ENCODE data around the gene MAP4K2. TPM values are rescaled to one million over a fixed set of nuclear protein-coding genes. Genes with fewer than 3 reads are reported as not detected.

MAP4K2 gene
- total and polyA plus RNA-seq, 2 of the 4 experiments (the other 2 are of a cell fraction): 11.7 to 16.6 TPM

- Histone ChIP-seq H4K91ac (ENCODE audit: insufficient read depth, low read depth, low read length) (no peak overlapping the region), H3K27me3 (ENCODE audit: control insufficient read depth, insufficient read depth, low read length) (no peaks in the 10 kb centered on the region), H2AK5ac (ENCODE audit: low read depth, low read length) (no peak overlapping the region), H2BK120ac (ENCODE audit: low read depth, low read length) (no peak overlapping the region), H3K4ac (ENCODE audit: low read depth, low read length) (no peak overlapping the region), H4K20me1 (ENCODE audit: insufficient read depth, low read length) (peaks cover 84% of the 10 kb centered on the region), H2AK9ac (replicated peaks; ENCODE audit: low read depth, low read length, poor library complexity) (no peak overlapping the region), H3K23ac (ENCODE audit: low read depth, low read length) (no peak overlapping the region), H3K9me1 (ENCODE audit: insufficient read depth, low read length) (peaks cover 4% of the 10 kb centered on the region; the same call in 1 of the 2 replicates), H3K36me3 (ENCODE audit: control insufficient read depth, insufficient read depth, low read length) (peaks cover 89% of the 10 kb centered on the region), H2BK5ac (ENCODE audit: low read depth, low read length, poor library complexity, severe bottlenecking) (no peak overlapping the region), H3K9ac (ENCODE audit: low read depth, low read length) (no peak overlapping the region), H3K4me1 (ENCODE audit: control insufficient read depth, insufficient read depth, low read length) (peaks cover under 1% of the 10 kb centered on the region; the same call in 1 of the 2 replicates), H3K14ac (replicated peaks; ENCODE audit: low read depth, low read length) (no peak overlapping the region), H3K4me2 (ENCODE audit: low read depth, low read length) (no peak overlapping the region), H3K27ac (ENCODE audit: insufficient read depth, low read length) (no peak overlapping the region), H4K5ac (ENCODE audit: low read depth, low read length) (no peak overlapping the region), H2AFZ (replicated peaks; ENCODE audit: low read length, poor library complexity) (no peak overlapping the region), H2BK20ac (ENCODE audit: low read depth, low read length) (no peak overlapping the region), H3K9me3 (ENCODE audit: control insufficient read depth, insufficient read depth, low read length) (no peaks in the 10 kb centered on the region), H3K56ac (ENCODE audit: extremely low read depth, insufficient read depth, low read length) (no peak overlapping the region), H3K18ac (ENCODE audit: low read depth, low read length) (no peak overlapping the region), H4K8ac (ENCODE audit: low read depth in 2 of 2, low read length in 2 of 2) (no peak overlapping the region), H3K79me1 (ENCODE audit: low read depth in 1 of 2, low read length in 2 of 2) (peaks cover 52 to 86% of the 10 kb centered on the region in 2 experiments), H3K4me3 (ENCODE audit: insufficient read depth, low read depth, low read length) (no peak overlapping the region), H2BK15ac (ENCODE audit: low read depth, low read length) (no peak overlapping the region)
- ATAC-seq (ENCODE audit: low read depth): no peak
- in situ Hi-C loops (cut with MboI; ENCODE audit: low sequenced_read_pairs): no loop called here
- CTCF ChIA-PET: no interaction called here
- no TSS peak for BruUV-seq (replicated peaks)
- 80% methylated on average over 1 of the region's 6 CpGs; no CpG with 5 or more reads in 1 of the 2 experiments for WGBS, 2 experiments (ENCODE audit: extremely low coverage in 2 of 2, insufficient read length in 1 of 2)
- POLR2A ChIA-PET (ENCODE audit: unreplicated experiment): no interaction called here
- dilution Hi-C loops (cut with HindIII; ENCODE audit: low sequenced_read_pairs, unreplicated experiment): no loop called here
- intact Hi-C loops (cut with micrococcal nuclease): no loop called here
- DNase-seq: no peak
- TF ChIP-seq FOS (IDR thresholded peaks at IDR 0.05; ENCODE audit: low read depth, low read length) (no peak), BHLHE40 (IDR thresholded peaks at IDR 0.05; ENCODE audit: low read depth, low read length) (no peak), MAFK (IDR thresholded peaks at IDR 0.05; ENCODE audit: low read depth, low read length) (no peak)
Observed at GRCh38 chr11:64769283-64769682, 33.7 kb downstream of the MAP4K2 start.

Measured in IMR-90 (cell line).